ENCODE results near the gene OGFR.

GRCh38 chr20:62812907-62813200, 8.2 kb downstream of the OGFR start:
- TF ChIP-seq CTCF (IDR thresholded peaks at IDR 0.05), result no peak
- TF ChIP-seq POLR2A (IDR thresholded peaks at IDR 0.05), result no peak
- TF ChIP-seq POLR2AphosphoS5 (IDR thresholded peaks at IDR 0.05; ENCODE audit: insufficient read depth in 1 of 2, low read depth in 1 of 2), result no peak

All from vagina (tissue), 2 donors.